Uterus (tissue), 4 donors: ENCODE results near the gene NOSTRIN. TPM values are rescaled to one million over a fixed set of nuclear protein-coding genes. Genes with fewer than 3 reads are reported as not detected.

ENCODE experiments used
- DNase-seq, 2 donors: peaks; one replicate each; pipeline ENCODE4 v3.0.0-alpha.2; 2019 to 2020
- H3K27ac ChIP-seq, 2 donors: fragments of 200-600 bp; sonication (generic); 1 replicate in 1 of 2; 2 replicates in 1 of 2; pipeline ENCODE4 v1.5.1; 2016 to 2018
- H3K27me3 ChIP-seq, 2 donors: fragments of 200-600 bp; sonication (generic); one replicate each; pipeline ENCODE4 v1.5.1; 2018 to 2019; ENCODE audit warnings: control low read depth in 1 of 2
- H3K36me3 ChIP-seq, 2 donors: fragments of 200-600 bp; sonication (generic); one replicate each; pipeline ENCODE4 v1.5.1; 2019; ENCODE audit warnings: control low read depth in 1 of 2
- H3K4me1 ChIP-seq, 2 donors: fragments of 200-600 bp; sonication (generic); one replicate each; pipeline ENCODE4 v1.5.1; 2018 to 2019; ENCODE audit warnings: control low read depth in 1 of 2
- H3K4me3 ChIP-seq, 2 donors: fragments of 200-600 bp; sonication (generic); 1 replicate in 1 of 2; 2 replicates in 1 of 2; pipeline ENCODE4 v1.5.1; 2018 to 2019; ENCODE audit warnings: mild to moderate bottlenecking in 1 of 2
- H3K9me3 ChIP-seq, 2 donors: fragments of 200-600 bp; sonication (generic); one replicate each; pipeline ENCODE4 v1.5.1; 2019; ENCODE audit warnings: control low read depth in 1 of 2
- CTCF ChIP-seq, 4 experiments: fragments of 200-600 bp in 2 of 4; fragments of 450-650 bp in 2 of 4; sonication (generic) in 2 of 4; IDR thresholded peaks; one replicate each; pipeline ENCODE4 v1.5.1; 2016 to 2019; ENCODE audit warnings: antibody characterized with exemption in 4 of 4, mild to moderate bottlenecking in 2 of 4, moderate library complexity in 1 of 4
- POLR2A ChIP-seq, 2 donors: fragments of 450-650 bp; IDR thresholded peaks; one replicate each; pipeline ENCODE4 v1.6.1; 2016; ENCODE audit warnings: antibody characterized with exemption in 2 of 2, mild to moderate bottlenecking in 1 of 2, moderate library complexity in 1 of 2
- intact Hi-C: fragments of 100-400 bp; cut with DNase I; formaldehyde crosslinking; loops from one replicate; pipeline ENCODE4 v1.15.1; 2023; ENCODE audit warnings: low total_unique reads
- total RNA-seq, 4 donors: library from RNA; depleted of rRNA in 3 of 4; stranded (reverse); fragments of >200 nt in 3 of 4; gene quantifications; one replicate each; pipeline versions ENCODE4 v1.1.0 to v1.2.4, GENCODE V29; 2014 to 2023
- donor health status: DM: yes; HTN: yes; CAD: no.

The NOSTRIN gene
- total RNA-seq, 4 donors from 2014 or later: 27.5 to 192 (median 147) TPM

DNA sequence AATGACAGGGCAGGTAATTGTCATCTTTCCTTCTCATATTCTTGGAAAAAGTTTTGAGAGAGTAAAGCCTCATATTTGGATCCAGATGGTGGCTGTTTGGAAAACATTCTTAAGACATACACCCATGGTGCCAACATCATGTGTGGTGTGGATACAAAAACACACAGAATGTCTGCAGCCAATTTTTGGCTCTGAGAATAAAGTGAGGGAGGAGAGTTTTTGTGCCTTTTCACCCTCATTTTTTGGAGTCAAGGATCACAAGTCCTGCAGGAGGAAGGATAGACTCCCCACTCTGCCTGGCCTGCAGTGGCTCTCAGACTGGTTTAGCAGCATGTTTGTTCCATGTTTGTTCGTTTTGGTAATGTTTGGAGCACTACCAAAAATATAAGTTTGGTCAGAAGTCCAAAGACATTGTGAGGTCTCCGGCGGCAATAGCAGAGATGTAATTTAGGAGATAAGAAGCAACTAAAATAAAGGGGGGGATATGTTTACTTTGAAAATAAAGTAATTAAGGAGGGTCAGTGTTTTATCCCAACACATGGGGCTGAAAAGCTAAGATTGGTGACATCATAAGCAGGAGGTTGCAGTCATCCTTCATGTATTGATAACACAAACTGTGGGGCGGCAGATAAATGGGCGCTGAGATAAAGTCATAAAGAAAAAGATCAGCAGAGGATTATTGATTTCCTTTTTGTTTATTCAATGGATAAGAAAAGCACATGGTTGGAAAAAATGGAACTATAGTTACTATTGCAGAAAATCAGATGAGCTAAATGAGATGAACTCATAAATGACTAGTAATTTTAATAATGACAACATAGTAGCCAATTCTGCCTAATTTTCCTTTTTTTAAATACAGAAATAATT, 655 bp downstream of the NOSTRIN start:
- Histone ChIP-seq H3K36me3 (no peaks in the 10 kb centered on the region), H3K27ac (peak overlapping the region; percentile 26 to 59), H3K27me3 (no peaks in the 10 kb centered on the region), H3K9me3 (no peaks in the 10 kb centered on the region), H3K4me3 (peak overlapping the region in 1 of 2 donors; percentile 8), H3K4me1 (no peaks in the 10 kb centered on the region)
- intact Hi-C loops: no loop called here
- no peak for TF ChIP-seq POLR2A (IDR thresholded peaks at IDR 0.05)
- no peak for TF ChIP-seq CTCF (IDR thresholded peaks at IDR 0.05)
- DNase-seq: no peak

GRCh38 chr2:168804214-168804613, 1.8 kb downstream of the NOSTRIN start:
- intact Hi-C loops: no loop called here

GRCh38 chr2:168805615-168806014, 3.2 kb downstream of the NOSTRIN start:
- Histone ChIP-seq H3K4me1 (no peaks in the 10 kb centered on the region), H3K4me3 (no peak overlapping the region), H3K36me3 (no peaks in the 10 kb centered on the region), H3K27ac (peak overlapping the region in 1 of 2 donors; percentile 15), H3K27me3 (no peaks in the 10 kb centered on the region), H3K9me3 (no peaks in the 10 kb centered on the region)
- intact Hi-C loops: no loop called here
- no peak for DNase-seq
- no peak for TF ChIP-seq POLR2A (IDR thresholded peaks at IDR 0.05)
- TF ChIP-seq CTCF (IDR thresholded peaks at IDR 0.05): no peak

More at GRCh38 chr2:168804214-168804613, 1.8 kb downstream of the NOSTRIN start:
- H3K36me3 ChIP-seq: no peaks in the 10 kb centered on the region
- TF ChIP-seq POLR2A (IDR thresholded peaks at IDR 0.05) (no peak), CTCF (IDR thresholded peaks at IDR 0.05) (no peak)
- H3K27me3 ChIP-seq: no peaks in the 10 kb centered on the region
- H3K4me3 ChIP-seq: no peak overlapping the region
- no peaks in the 10 kb centered on the region for H3K9me3 ChIP-seq
- no peaks in the 10 kb centered on the region for H3K4me1 ChIP-seq
- peak in 1 of 2 donors; percentile 31 for DNase-seq
- peak overlapping the region in 1 of 2 donors; percentile 26 for H3K27ac ChIP-seq

- no peak for DNase-seq
- no peak for TF ChIP-seq POLR2A (IDR thresholded peaks at IDR 0.05)
- TF ChIP-seq CTCF (IDR thresholded peaks at IDR 0.05): no peak
- Histone ChIP-seq H3K27ac (no peak overlapping the region), H3K4me3 (no peak overlapping the region), H3K27me3 (no peaks in the 10 kb centered on the region), H3K9me3 (no peaks in the 10 kb centered on the region), H3K4me1 (no peaks in the 10 kb centered on the region), H3K36me3 (no peaks in the 10 kb centered on the region)
- intact Hi-C loops: no loop called here
Observed at GRCh38 chr2:168809537-168809936, 7.1 kb downstream of the NOSTRIN start.

- Histone ChIP-seq H3K36me3 (no peaks in the 10 kb centered on the region), H3K27me3 (no peaks in the 10 kb centered on the region), H3K27ac (no peak overlapping the region), H3K4me1 (no peaks in the 10 kb centered on the region), H3K9me3 (no peaks in the 10 kb centered on the region), H3K4me3 (no peak overlapping the region)
- intact Hi-C loops: no loop called here
- no peak for DNase-seq
- TF ChIP-seq CTCF (IDR thresholded peaks at IDR 0.05) (no peak), POLR2A (IDR thresholded peaks at IDR 0.05) (no peak)
Observed at GRCh38 chr2:168810235-168810634, 7.8 kb downstream of the NOSTRIN start.
